DND-41 (cell line): Measurements from ENCODE around the gene SDK2.

ENCODE experiments used
- CTCF ChIP-seq: IDR thresholded peaks from 2 replicates; pipeline ENCODE4 v1.5.1; 2012; ENCODE audit warnings: borderline replicate concordance, low read length, moderate library complexity, mild to moderate bottlenecking; ENCODE audit not compliant: poor library complexity, severe bottlenecking; ENCODE audit errors: extremely low read depth
- EZH2 ChIP-seq: IDR thresholded peaks from 3 replicates; pipeline ENCODE4 v1.6.1; 2012; ENCODE audit warnings: borderline replicate concordance, low read depth, mild to moderate bottlenecking, moderate library complexity, low read length, inconsistent platforms; ENCODE audit not compliant: severe bottlenecking

GRCh38 chr17:73582359-73582758 lies 61.9 kb downstream of the SDK2 start:
- TF ChIP-seq CTCF (no peak), EZH2 (no peak)
